GM21529 (cell line): ENCODE data around the gene SOX15.

Source experiments
- ATAC-seq: cut with Tn5 transposase; IDR thresholded peaks from one replicate; pipeline ENCODE4 v1.9.1; 2021; ENCODE audit not compliant: unreplicated experiment

Gene SOX15

GRCh38 chr17:7579001-7579833 lies 10.7 kb downstream of the SOX15 start, which contains the start of gene CD68:
TSS of gene CD68 (plus strand) at chr17:7579638. CDS start at chr17:7579678, 40 bp downstream.
- ATAC-seq: peak; percentile 54

GRCh38 chr17:7577327-7578199 lies 12.3 kb downstream of the SOX15 start:
- ATAC-seq: no peak

- no peak for ATAC-seq
Observed at GRCh38 chr17:7576432-7576937, 13.4 kb downstream of the SOX15 start.

GRCh38 chr17:7575959-7576358 lies 13.9 kb downstream of the SOX15 start:
- no peak for ATAC-seq

- ATAC-seq: no peak
Observed at GRCh38 chr17:7575481-7575883, 14.4 kb downstream of the SOX15 start.

- no peak for ATAC-seq
Observed at GRCh38 chr17:7574176-7574953, 15.5 kb downstream of the SOX15 start.

- no peak for ATAC-seq
Observed at GRCh38 chr17:7573324-7574080, 16.4 kb downstream of the SOX15 start.

- peak; percentile 89 for ATAC-seq
Observed at GRCh38 chr17:7572588-7573323, 17.1 kb downstream of the SOX15 start.

GRCh38 chr17:7572338-7572587 lies 17.6 kb downstream of the SOX15 start:
- no peak for ATAC-seq

GRCh38 chr17:7570351-7570750 lies 19.5 kb downstream of the SOX15 start:
- no peak for ATAC-seq

GRCh38 chr17:7569571-7569970 lies 20.3 kb downstream of the SOX15 start:
- no peak for ATAC-seq

- no peak for ATAC-seq
Observed at GRCh38 chr17:7563115-7563869, 26.6 kb downstream of the SOX15 start.

- no peak for ATAC-seq
Observed at GRCh38 chr17:7562208-7562605, 27.7 kb downstream of the SOX15 start.

- ATAC-seq: peak; percentile 56
Observed at GRCh38 chr17:7561589-7562207, 28.2 kb downstream of the SOX15 start, which contains the start of gene SENP3. TSS of gene SENP3 (plus strand) at chr17:7561919. CDS start at chr17:7563077, 1,158 bp downstream.

GRCh38 chr17:7561028-7561575 lies 28.8 kb downstream of the SOX15 start:
- peak; percentile 56 for ATAC-seq

- no peak for ATAC-seq
Observed at GRCh38 chr17:7560172-7561027, 29.5 kb downstream of the SOX15 start.
